ENCODE measurements around the gene EFCAB9.
"Not testable (repeated sequence)": the region's sequence is repeated elsewhere in the genome, so short reads cannot be mapped to it uniquely, and the experiment has no call there.

Gene EFCAB9

GRCh38 chr5:172193872-172194271 is at the start of gene EFCAB9:
EFCAB9 (plus strand) TSS chr5:172194172; CDS start chr5:172194173, 1 bp downstream.
- DNase-seq = no peak

GRCh38 chr5:172144291-172144815 is 49.6 kb upstream of the EFCAB9 start:
- no peak for DNase-seq

- DNase-seq = no peak
Measured at GRCh38 chr5:172144931-172145869, 48.8 kb upstream of the EFCAB9 start.

GRCh38 chr5:172145870-172146747 is 47.9 kb upstream of the EFCAB9 start:
- no peak for DNase-seq

GRCh38 chr5:172146748-172147092 is 47.3 kb upstream of the EFCAB9 start:
- no peak for DNase-seq

- DNase-seq = no peak
Measured at GRCh38 chr5:172147857-172148256, 46.1 kb upstream of the EFCAB9 start.

- no peak for DNase-seq
Measured at GRCh38 chr5:172148381-172148780, 45.6 kb upstream of the EFCAB9 start.

GRCh38 chr5:172149073-172149472 is 44.9 kb upstream of the EFCAB9 start:
- DNase-seq = no peak

- not testable (repeated sequence) for DNase-seq
Measured at GRCh38 chr5:172149481-172149880, 44.5 kb upstream of the EFCAB9 start.

- DNase-seq = no peak
Measured at GRCh38 chr5:172150514-172151425, 43.2 kb upstream of the EFCAB9 start.

GRCh38 chr5:172151661-172152210 is 42.2 kb upstream of the EFCAB9 start:
- DNase-seq = no peak

GRCh38 chr5:172153695-172154094 is 40.3 kb upstream of the EFCAB9 start:
- no peak for DNase-seq

- not testable (repeated sequence) for DNase-seq
Measured at GRCh38 chr5:172155101-172155500, 38.9 kb upstream of the EFCAB9 start.

- DNase-seq = no peak
Measured at GRCh38 chr5:172156541-172156994, 37.4 kb upstream of the EFCAB9 start.

- no peak for DNase-seq
Measured at GRCh38 chr5:172159016-172159415, 35.0 kb upstream of the EFCAB9 start.

- DNase-seq = no peak
Measured at GRCh38 chr5:172160506-172160905, 33.5 kb upstream of the EFCAB9 start.

- no peak for DNase-seq
Measured at GRCh38 chr5:172162323-172162986, 31.5 kb upstream of the EFCAB9 start.

GRCh38 chr5:172162987-172163343 is 31.0 kb upstream of the EFCAB9 start:
- DNase-seq = no peak

GRCh38 chr5:172163346-172163745 is 30.6 kb upstream of the EFCAB9 start:
- DNase-seq = no peak

- no peak for DNase-seq
Measured at GRCh38 chr5:172164769-172165212, 29.2 kb upstream of the EFCAB9 start.

- no peak for DNase-seq
Measured at GRCh38 chr5:172165465-172165864, 28.5 kb upstream of the EFCAB9 start.

Data from DMS79 (cell line).